Keratinocyte (primary cell): ENCODE measurements around the gene ADGRV1.

Source experiments
- EZH2 ChIP-seq: IDR thresholded peaks from one replicate; pipeline ENCODE4 v1.6.1; 2012; ENCODE audit warnings: inconsistent platforms, mild to moderate bottlenecking, low read length, moderate library complexity
- TF ChIP-seq, protein P1 (sequence below), 3 experiments: IDR thresholded peaks in 1 of 3; conservative IDR thresholded peaks in 1 of 3; optimal IDR thresholded peaks in 1 of 3; 2 replicates in 2 of 3; 3 replicates in 1 of 3; pipeline versions ENCODE3 to v1.5.1; 2011; ENCODE audit warnings: low read length in 3 of 3, mild to moderate bottlenecking in 3 of 3, moderate library complexity in 2 of 3, control low read depth in 1 of 3, inconsistent platforms in 1 of 3; ENCODE audit not compliant: insufficient read depth in 2 of 3; ENCODE audit errors: extremely low read depth in 1 of 3

DNA sequence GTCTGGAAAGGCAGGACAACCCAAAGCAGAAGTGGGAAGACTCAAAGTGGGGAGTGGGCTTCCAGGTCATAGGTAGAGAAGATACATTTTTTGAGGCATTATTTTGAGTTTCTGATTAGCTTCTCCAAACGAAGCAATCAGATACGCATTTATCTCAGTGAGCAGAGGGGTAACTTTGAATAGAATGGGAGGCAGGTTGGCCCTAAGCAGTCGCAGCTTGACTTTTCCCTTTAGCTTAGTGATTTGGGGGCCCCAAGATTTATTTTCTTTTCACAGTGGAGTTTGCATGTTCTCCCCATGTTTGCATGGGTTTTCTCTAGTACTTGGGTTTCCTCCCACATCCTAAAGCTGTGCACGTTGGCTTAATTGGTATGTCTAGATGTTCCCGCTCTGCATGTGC lies 422.6 kb downstream of the ADGRV1 start:
- TF ChIP-seq, protein P1, sequence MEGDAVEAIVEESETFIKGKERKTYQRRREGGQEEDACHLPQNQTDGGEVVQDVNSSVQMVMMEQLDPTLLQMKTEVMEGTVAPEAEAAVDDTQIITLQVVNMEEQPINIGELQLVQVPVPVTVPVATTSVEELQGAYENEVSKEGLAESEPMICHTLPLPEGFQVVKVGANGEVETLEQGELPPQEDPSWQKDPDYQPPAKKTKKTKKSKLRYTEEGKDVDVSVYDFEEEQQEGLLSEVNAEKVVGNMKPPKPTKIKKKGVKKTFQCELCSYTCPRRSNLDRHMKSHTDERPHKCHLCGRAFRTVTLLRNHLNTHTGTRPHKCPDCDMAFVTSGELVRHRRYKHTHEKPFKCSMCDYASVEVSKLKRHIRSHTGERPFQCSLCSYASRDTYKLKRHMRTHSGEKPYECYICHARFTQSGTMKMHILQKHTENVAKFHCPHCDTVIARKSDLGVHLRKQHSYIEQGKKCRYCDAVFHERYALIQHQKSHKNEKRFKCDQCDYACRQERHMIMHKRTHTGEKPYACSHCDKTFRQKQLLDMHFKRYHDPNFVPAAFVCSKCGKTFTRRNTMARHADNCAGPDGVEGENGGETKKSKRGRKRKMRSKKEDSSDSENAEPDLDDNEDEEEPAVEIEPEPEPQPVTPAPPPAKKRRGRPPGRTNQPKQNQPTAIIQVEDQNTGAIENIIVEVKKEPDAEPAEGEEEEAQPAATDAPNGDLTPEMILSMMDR (optimal IDR thresholded peaks at IDR 0.05 in 1 of 3, IDR thresholded peaks at IDR 0.05 in 1 of 3, conservative IDR thresholded peaks at IDR 0.05 in 1 of 3; ENCODE audit: extremely low read depth in 1 of 3, insufficient read depth in 2 of 3, low read length in 3 of 3) = no peak
- TF ChIP-seq EZH2 = no peak
